GM12865 (cell line): ENCODE results near the gene KBTBD2.
"Not testable (repeated sequence)": the region's sequence is repeated elsewhere in the genome, so short reads cannot be mapped to it uniquely, and the experiment has no call there.

Source experiments
- DNase-seq: peaks from one replicate; pipeline ENCODE4 v3.0.0; 2010; ENCODE audit warnings: low read depth
- H3K4me3 ChIP-seq: 2 replicates; pipeline ENCODE4 v1.5.1; 2011; ENCODE audit warnings: mild to moderate bottlenecking, low read depth, low read length, control low read depth
- TF ChIP-seq, protein P1 (sequence below): IDR thresholded peaks from 2 replicates; pipeline ENCODE4 v1.5.1; 2011; ENCODE audit warnings: low read length, control low read depth, low read depth, inconsistent platforms; ENCODE audit not compliant: insufficient read depth; ENCODE audit errors: missing control alignments

Gene KBTBD2

GRCh38 chr7:32910195-32910594 is 18.6 kb upstream of the KBTBD2 start:
- no peak overlapping the region for H3K4me3 ChIP-seq
- no peak for DNase-seq
- TF ChIP-seq, protein P1, sequence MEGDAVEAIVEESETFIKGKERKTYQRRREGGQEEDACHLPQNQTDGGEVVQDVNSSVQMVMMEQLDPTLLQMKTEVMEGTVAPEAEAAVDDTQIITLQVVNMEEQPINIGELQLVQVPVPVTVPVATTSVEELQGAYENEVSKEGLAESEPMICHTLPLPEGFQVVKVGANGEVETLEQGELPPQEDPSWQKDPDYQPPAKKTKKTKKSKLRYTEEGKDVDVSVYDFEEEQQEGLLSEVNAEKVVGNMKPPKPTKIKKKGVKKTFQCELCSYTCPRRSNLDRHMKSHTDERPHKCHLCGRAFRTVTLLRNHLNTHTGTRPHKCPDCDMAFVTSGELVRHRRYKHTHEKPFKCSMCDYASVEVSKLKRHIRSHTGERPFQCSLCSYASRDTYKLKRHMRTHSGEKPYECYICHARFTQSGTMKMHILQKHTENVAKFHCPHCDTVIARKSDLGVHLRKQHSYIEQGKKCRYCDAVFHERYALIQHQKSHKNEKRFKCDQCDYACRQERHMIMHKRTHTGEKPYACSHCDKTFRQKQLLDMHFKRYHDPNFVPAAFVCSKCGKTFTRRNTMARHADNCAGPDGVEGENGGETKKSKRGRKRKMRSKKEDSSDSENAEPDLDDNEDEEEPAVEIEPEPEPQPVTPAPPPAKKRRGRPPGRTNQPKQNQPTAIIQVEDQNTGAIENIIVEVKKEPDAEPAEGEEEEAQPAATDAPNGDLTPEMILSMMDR = no peak

DNA sequence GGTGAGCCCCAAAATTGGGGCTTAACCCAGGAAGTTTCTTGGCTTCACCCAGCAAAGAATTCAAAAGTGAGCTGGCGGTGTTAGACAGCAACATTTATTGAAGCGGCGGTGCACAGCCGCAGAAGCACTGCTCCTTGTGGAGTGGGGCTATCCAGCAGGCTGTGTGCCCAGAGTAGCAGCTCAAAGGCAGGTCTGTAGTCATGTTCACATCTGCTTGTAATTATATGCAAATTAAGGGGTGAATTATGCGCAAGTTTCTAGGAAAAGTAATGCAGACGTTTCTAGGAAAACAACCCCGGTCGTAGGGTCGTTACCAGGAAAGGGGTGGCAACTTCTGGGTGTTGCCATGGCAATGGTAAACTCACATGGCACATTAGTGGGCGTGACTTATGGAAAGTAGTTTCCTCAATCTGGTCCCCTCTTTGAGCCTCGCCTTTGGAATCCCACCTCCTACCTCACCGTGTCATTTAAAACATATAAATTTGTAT is 13.7 kb upstream of the KBTBD2 start:
- peak overlapping the region; percentile 56 for H3K4me3 ChIP-seq

DNA sequence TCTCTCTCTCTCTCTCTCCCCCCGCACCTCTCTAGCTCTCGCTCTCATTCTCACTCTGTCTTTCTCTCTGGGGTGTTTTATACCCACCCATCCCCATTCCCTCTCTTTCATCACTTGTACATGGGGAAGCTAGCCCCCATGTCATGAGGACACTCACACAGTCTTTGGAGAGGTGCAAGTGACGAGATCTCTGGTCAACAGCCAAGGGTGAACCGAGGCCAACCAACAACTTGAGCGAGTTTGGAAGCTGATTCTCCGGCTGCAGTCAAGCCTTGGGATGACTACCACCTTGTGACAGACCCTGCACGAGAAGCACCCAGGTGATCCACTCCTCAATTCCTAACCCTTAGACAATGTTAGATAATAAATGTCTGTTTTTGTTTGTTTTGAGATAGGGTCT is 10.1 kb upstream of the KBTBD2 start:
- no peak overlapping the region for H3K4me3 ChIP-seq
- DNase-seq = no peak
- TF ChIP-seq, protein P1 = no peak

More for the DNA sequence above, 13.7 kb upstream of the KBTBD2 start:
- DNase-seq = peak; percentile 61
- TF ChIP-seq, protein P1 = no peak

DNA sequence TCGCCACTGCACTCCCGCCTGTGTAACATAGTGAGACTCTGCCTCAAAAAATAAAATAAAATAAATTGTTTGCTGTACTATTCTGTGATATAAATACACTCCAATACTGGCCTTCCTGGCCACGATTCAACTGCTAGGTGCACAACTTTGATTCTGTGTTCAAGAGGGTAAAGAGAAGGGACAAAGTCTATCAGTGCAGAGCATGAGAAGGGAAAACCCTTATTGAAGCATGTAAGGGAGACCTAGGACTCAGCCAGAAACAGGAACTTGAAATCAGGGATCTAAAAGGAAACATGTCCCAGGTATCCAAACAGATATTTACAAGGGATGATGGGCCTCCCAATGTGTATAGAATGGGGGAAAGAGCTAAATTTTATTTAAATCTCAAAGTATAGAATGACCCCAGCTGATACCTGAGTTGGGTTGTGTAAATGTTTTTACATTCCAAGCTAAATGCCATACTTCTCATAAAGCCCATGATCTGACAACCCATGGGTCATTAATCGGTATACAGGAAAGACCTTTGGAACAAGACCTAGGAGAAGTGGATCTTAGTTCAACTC is 9.0 kb upstream of the KBTBD2 start:
- no peak overlapping the region for H3K4me3 ChIP-seq
- TF ChIP-seq, protein P1 = no peak
- no peak for DNase-seq

GRCh38 chr7:32897376-32897775 is 5.8 kb upstream of the KBTBD2 start:
- H3K4me3 ChIP-seq, DNase-seq: not testable (repeated sequence)

DNA sequence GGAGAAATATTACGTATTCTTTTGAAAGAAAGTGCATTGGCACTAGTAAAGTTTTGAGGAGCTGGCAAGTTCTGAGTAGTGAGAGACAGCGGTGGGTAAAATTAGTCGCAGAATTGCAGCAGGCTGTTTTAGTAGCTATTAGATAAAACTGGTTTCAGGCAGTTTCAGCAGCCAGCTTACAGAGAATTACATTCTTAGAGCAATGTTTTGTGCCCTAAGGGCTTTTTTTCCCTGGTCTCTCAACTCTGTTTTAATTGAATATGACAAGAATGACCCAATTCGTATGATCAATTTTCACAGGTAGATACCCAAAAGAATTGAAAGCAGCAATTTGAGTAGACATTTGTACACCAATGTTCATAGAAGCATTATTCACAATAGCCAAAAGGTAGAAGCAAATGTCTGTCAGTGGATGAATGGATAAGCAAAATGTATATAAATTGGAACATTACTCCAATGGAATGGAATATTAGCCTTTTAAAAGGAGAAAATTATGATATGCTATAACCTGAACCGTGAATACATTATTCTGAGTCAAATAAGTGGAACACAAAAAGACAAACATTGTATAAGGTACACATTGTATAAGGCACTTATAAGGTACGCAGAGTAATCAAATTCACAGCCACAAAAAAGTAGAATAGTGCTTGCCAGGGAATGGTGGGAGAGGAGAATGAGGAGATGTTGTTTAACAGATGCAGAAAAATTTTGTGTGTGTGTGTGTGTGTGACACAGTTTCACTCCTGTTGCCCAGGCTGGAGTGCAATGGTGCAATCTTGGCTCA is 5.2 kb upstream of the KBTBD2 start:
- TF ChIP-seq, protein P1 = no peak
- DNase-seq = no peak
- no peak overlapping the region for H3K4me3 ChIP-seq

- TF ChIP-seq, protein P1 = no peak
- no peak for DNase-seq
Observed at GRCh38 chr7:32894171-32894570, 2.6 kb upstream of the KBTBD2 start.

More at GRCh38 chr7:32894171-32894570, 2.6 kb upstream of the KBTBD2 start:
- no peak overlapping the region for H3K4me3 ChIP-seq
